ENCODE measurements around the gene ZNF358.

DNA sequence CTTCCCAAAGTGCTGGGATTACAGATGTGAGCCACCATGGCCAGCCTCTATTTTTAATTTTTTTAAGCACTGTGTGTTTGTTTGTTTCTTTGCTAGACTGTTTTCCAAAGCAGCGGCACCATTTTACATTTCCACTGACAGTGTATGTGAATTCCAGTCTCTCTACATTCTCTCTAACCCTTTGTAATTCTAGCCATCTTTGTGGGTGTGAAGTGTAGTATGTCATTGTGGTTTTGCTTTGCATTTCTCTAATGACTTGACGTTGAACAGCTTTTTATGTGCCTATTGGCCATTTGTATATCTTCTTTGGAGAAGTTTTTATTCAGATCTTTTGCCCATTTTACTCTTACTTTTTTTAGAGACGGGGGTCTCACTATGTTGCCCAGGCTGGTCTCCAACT, 31.3 kb downstream of the ZNF358 start:
- TF ChIP-seq, protein P1, sequence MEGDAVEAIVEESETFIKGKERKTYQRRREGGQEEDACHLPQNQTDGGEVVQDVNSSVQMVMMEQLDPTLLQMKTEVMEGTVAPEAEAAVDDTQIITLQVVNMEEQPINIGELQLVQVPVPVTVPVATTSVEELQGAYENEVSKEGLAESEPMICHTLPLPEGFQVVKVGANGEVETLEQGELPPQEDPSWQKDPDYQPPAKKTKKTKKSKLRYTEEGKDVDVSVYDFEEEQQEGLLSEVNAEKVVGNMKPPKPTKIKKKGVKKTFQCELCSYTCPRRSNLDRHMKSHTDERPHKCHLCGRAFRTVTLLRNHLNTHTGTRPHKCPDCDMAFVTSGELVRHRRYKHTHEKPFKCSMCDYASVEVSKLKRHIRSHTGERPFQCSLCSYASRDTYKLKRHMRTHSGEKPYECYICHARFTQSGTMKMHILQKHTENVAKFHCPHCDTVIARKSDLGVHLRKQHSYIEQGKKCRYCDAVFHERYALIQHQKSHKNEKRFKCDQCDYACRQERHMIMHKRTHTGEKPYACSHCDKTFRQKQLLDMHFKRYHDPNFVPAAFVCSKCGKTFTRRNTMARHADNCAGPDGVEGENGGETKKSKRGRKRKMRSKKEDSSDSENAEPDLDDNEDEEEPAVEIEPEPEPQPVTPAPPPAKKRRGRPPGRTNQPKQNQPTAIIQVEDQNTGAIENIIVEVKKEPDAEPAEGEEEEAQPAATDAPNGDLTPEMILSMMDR (IDR thresholded peaks at IDR 0.05; ENCODE audit: insufficient read depth, low read length, poor library complexity, severe bottlenecking): no peak
- TF ChIP-seq EZH2phosphoT487 (conservative IDR thresholded peaks at IDR 0.05; ENCODE audit: low read length): no peak

Measured in SU-DHL-6 (cell line).